ENCODE data around the gene ST3GAL3.

ST3GAL3 gene

DNA sequence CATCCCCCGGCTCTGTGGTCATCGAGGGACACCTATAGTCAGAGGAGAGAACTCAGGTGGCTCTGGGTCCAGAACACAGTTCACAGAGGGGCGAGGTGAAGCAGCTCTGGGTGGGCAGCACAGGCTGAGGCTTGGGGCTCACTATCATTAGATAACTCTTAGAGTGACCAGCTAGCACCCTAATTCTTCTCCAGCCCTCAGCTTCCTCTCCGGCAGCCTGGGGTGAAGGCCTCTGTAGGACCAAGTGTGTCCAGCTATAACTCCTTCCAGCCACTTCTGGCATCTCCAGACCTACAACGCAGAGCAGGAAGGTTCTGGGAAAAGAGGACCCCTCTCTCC lies 227.6 kb downstream of the ST3GAL3 start:
- no peaks in the 10 kb centered on the region for H3K4me1 ChIP-seq (ENCODE audit: insufficient read depth, low read length)
- no peak overlapping the region for H3K4me3 ChIP-seq (ENCODE audit: low read depth in 1 of 2, low read length in 2 of 2)
- no peak overlapping the region for H3K4me2 ChIP-seq (ENCODE audit: insufficient read depth, low read length)
- no peak overlapping the region for H3K9ac ChIP-seq (ENCODE audit: low read depth, low read length)
- TF ChIP-seq, protein P1, sequence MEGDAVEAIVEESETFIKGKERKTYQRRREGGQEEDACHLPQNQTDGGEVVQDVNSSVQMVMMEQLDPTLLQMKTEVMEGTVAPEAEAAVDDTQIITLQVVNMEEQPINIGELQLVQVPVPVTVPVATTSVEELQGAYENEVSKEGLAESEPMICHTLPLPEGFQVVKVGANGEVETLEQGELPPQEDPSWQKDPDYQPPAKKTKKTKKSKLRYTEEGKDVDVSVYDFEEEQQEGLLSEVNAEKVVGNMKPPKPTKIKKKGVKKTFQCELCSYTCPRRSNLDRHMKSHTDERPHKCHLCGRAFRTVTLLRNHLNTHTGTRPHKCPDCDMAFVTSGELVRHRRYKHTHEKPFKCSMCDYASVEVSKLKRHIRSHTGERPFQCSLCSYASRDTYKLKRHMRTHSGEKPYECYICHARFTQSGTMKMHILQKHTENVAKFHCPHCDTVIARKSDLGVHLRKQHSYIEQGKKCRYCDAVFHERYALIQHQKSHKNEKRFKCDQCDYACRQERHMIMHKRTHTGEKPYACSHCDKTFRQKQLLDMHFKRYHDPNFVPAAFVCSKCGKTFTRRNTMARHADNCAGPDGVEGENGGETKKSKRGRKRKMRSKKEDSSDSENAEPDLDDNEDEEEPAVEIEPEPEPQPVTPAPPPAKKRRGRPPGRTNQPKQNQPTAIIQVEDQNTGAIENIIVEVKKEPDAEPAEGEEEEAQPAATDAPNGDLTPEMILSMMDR (IDR thresholded peaks at IDR 0.05; ENCODE audit: borderline replicate concordance, extremely low read depth, low read length, poor library complexity, severe bottlenecking) = no peak
- TF ChIP-seq EZH2 (IDR thresholded peaks at IDR 0.05; ENCODE audit: borderline replicate concordance, low read depth, low read length, severe bottlenecking) = no peak
- no peaks in the 10 kb centered on the region for H4K20me1 ChIP-seq (ENCODE audit: insufficient read depth, low read length)
- no peaks in the 10 kb centered on the region for H3K27me3 ChIP-seq (ENCODE audit: insufficient read depth, low read length, poor library complexity)
- no peak for ATAC-seq (ENCODE audit: insufficient read depth, low read depth)
- no peak overlapping the region for H2AFZ ChIP-seq (ENCODE audit: low read depth, low read length)
- no peak for DNase-seq
- no peaks in the 10 kb centered on the region for H3K9me3 ChIP-seq (ENCODE audit: insufficient read depth, low read length, severe bottlenecking)
- H3K79me2 ChIP-seq (ENCODE audit: insufficient read depth, low read length) = no peaks in the 10 kb centered on the region
- H3K36me3 ChIP-seq (ENCODE audit: insufficient read depth, low read length) = peaks cover 6% of the 10 kb centered on the region
- H3K27ac ChIP-seq (ENCODE audit: low read length) = no peak overlapping the region

DNA sequence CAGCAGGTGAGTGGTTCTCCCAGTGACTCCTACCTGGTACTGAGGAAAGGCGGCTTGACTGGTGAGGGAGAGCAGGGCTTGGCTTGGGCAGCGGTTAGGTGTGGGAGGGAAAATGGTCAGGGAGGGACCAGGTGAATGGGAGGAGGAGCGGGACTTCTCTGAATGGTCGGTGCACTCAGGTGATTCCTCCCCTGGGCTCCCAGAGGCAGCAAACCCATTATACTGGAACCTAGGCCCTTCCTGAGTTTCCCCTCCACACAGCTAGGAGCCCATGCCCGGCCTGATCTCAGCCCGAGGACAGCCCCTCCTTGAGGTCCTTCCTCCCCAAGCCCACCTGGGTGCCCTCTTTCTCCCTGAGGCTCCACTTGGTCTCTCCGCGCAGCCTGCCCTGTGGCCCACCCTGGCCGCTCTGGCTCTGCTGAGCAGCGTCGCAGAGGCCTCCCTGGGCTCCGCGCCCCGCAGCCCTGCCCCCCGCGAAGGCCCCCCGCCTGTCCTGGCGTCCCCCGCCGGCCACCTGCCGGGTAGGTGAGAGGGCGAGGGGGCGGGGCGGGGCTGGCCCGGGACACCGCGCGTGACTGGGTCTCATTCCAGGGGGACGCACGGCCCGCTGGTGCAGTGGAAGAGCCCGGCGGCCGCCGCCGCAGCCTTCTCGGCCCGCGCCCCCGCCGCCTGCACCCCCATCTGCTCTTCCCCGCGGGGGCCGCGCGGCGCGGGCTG lies 228.5 kb downstream of the ST3GAL3 start:
- TF ChIP-seq EZH2 (IDR thresholded peaks at IDR 0.05; ENCODE audit: borderline replicate concordance, low read depth, low read length, severe bottlenecking) = no peak
- TF ChIP-seq, protein P1 (IDR thresholded peaks at IDR 0.05; ENCODE audit: borderline replicate concordance, extremely low read depth, low read length, poor library complexity, severe bottlenecking) = no peak
- Histone ChIP-seq H3K79me2 (ENCODE audit: insufficient read depth, low read length) (no peaks in the 10 kb centered on the region), H3K36me3 (ENCODE audit: insufficient read depth, low read length) (no peaks in the 10 kb centered on the region), H3K4me3 (ENCODE audit: low read depth in 1 of 2, low read length in 2 of 2) (no peak overlapping the region), H4K20me1 (ENCODE audit: insufficient read depth, low read length) (no peaks in the 10 kb centered on the region), H3K4me1 (ENCODE audit: insufficient read depth, low read length) (no peaks in the 10 kb centered on the region), H3K9ac (ENCODE audit: low read depth, low read length) (no peak overlapping the region), H3K4me2 (ENCODE audit: insufficient read depth, low read length) (no peak overlapping the region), H3K27me3 (ENCODE audit: insufficient read depth, low read length, poor library complexity) (no peaks in the 10 kb centered on the region), H3K9me3 (ENCODE audit: insufficient read depth, low read length, severe bottlenecking) (no peaks in the 10 kb centered on the region), H2AFZ (ENCODE audit: low read depth, low read length) (no peak overlapping the region), H3K27ac (ENCODE audit: low read length) (no peak overlapping the region)
- ATAC-seq (ENCODE audit: insufficient read depth, low read depth) (no peak), DNase-seq (no peak)

DNA sequence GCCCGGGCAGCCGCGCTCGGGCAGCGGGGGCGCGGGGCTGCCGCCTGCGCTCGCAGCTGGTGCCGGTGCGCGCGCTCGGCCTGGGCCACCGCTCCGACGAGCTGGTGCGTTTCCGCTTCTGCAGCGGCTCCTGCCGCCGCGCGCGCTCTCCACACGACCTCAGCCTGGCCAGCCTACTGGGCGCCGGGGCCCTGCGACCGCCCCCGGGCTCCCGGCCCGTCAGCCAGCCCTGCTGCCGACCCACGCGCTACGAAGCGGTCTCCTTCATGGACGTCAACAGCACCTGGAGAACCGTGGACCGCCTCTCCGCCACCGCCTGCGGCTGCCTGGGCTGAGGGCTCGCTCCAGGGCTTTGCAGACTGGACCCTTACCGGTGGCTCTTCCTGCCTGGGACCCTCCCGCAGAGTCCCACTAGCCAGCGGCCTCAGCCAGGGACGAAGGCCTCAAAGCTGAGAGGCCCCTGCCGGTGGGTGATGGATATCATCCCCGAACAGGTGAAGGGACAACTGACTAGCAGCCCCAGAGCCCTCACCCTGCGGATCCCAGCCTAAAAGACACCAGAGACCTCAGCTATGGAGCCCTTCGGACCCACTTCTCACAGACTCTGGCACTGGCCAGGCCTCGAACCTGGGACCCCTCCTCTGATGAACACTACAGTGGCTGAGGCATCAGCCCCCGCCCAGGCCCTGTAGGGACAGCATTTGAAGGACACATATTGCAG lies 229.3 kb downstream of the ST3GAL3 start:
- no peak for ATAC-seq (ENCODE audit: insufficient read depth, low read depth)
- Histone ChIP-seq H3K36me3 (ENCODE audit: insufficient read depth, low read length) (no peaks in the 10 kb centered on the region), H3K79me2 (ENCODE audit: insufficient read depth, low read length) (no peaks in the 10 kb centered on the region), H3K9ac (ENCODE audit: low read depth, low read length) (no peak overlapping the region), H3K9me3 (ENCODE audit: insufficient read depth, low read length, severe bottlenecking) (no peaks in the 10 kb centered on the region), H3K4me2 (ENCODE audit: insufficient read depth, low read length) (no peak overlapping the region), H3K4me3 (ENCODE audit: low read depth in 1 of 2, low read length in 2 of 2) (no peak overlapping the region), H3K27ac (ENCODE audit: low read length) (no peak overlapping the region), H4K20me1 (ENCODE audit: insufficient read depth, low read length) (no peaks in the 10 kb centered on the region), H3K4me1 (ENCODE audit: insufficient read depth, low read length) (no peaks in the 10 kb centered on the region), H3K27me3 (ENCODE audit: insufficient read depth, low read length, poor library complexity) (no peaks in the 10 kb centered on the region), H2AFZ (ENCODE audit: low read depth, low read length) (no peak overlapping the region)
- TF ChIP-seq EZH2 (IDR thresholded peaks at IDR 0.05; ENCODE audit: borderline replicate concordance, low read depth, low read length, severe bottlenecking) = no peak
- TF ChIP-seq, protein P1 (IDR thresholded peaks at IDR 0.05; ENCODE audit: borderline replicate concordance, extremely low read depth, low read length, poor library complexity, severe bottlenecking) = no peak
- DNase-seq = no peak

Data from DND-41 (cell line).